GM21825 (cell line): Measurements from ENCODE around the gene IRX4.

ENCODE experiments used
- ATAC-seq: cut with Tn5 transposase; IDR thresholded peaks from one replicate; pipeline ENCODE4 v1.9.1; 2021; ENCODE audit warnings: mild to moderate bottlenecking, moderate library complexity; ENCODE audit not compliant: unreplicated experiment

IRX4 gene

GRCh38 chr5:1840741-1841521, 41.8 kb downstream of the IRX4 start:
- ATAC-seq: no peak

- no peak for ATAC-seq
Observed at GRCh38 chr5:1840071-1840547, 42.6 kb downstream of the IRX4 start.

GRCh38 chr5:1838013-1838412, 44.7 kb downstream of the IRX4 start:
- ATAC-seq: no peak

- no peak for ATAC-seq
Observed at GRCh38 chr5:1836891-1837880, 45.5 kb downstream of the IRX4 start.

GRCh38 chr5:1836176-1836890, 46.4 kb downstream of the IRX4 start:
- ATAC-seq: no peak

GRCh38 chr5:1835431-1835830, 47.3 kb downstream of the IRX4 start:
- ATAC-seq: no peak

- no peak for ATAC-seq
Observed at GRCh38 chr5:1834721-1835429, 47.9 kb downstream of the IRX4 start.

GRCh38 chr5:1834022-1834551, 48.6 kb downstream of the IRX4 start:
- no peak for ATAC-seq

- no peak for ATAC-seq
Observed at GRCh38 chr5:1833264-1834021, 49.3 kb downstream of the IRX4 start.

GRCh38 chr5:1832511-1833250, 50.0 kb downstream of the IRX4 start:
- no peak for ATAC-seq

GRCh38 chr5:1831677-1832313, 50.9 kb downstream of the IRX4 start:
- ATAC-seq: no peak

- ATAC-seq: no peak
Observed at GRCh38 chr5:1831257-1831656, 51.5 kb downstream of the IRX4 start.

- no peak for ATAC-seq
Observed at GRCh38 chr5:1830571-1831228, 52.0 kb downstream of the IRX4 start.

- no peak for ATAC-seq
Observed at GRCh38 chr5:1827886-1828397, 54.8 kb downstream of the IRX4 start.
